Measurements from ENCODE around the gene RAB27B.

DNA sequence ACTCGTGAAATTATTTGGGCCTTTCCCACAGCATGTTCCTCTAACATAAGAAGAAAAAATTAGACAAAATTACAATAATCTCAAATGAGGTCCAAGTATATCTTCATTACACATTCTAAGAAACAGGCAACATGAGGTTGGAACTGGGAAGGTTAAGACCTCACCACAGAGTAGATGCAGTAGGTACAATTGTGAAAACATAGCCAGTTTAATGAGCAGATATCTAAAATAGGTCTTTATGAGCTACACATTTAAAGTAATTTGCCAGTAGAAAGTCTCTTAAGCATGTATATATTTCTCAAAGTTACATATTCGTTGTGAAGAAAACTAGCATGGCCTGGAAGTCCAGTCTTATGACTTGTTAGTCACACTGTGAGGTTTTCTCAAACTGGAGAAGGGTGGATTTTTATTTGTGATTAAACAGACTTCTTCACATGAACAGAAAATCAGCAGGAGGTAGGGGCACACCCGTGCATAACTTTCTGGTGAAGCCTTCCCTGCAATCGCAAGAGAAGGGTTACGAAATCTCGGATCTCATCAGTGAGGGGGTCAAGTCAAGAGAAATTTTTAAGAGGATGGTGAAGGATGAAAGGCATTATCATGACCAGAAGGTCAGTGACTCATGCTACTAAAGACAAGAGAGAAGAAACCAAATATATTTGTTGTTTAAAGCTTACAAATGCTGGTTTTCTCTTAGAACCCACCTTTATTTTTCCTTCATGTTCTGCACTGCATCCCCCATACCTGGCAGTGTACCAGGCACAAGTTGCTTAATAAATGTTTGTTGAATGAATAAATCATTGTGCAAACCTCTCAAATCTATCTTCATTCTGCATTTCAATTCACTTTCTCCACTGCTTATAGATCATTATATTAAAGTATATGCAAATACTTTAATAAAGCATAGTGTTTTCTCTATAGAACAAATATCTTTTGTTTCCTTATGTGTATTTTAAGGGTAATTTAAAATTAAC is 5.1 kb upstream of the RAB27B start:
- TF ChIP-seq, protein P1, sequence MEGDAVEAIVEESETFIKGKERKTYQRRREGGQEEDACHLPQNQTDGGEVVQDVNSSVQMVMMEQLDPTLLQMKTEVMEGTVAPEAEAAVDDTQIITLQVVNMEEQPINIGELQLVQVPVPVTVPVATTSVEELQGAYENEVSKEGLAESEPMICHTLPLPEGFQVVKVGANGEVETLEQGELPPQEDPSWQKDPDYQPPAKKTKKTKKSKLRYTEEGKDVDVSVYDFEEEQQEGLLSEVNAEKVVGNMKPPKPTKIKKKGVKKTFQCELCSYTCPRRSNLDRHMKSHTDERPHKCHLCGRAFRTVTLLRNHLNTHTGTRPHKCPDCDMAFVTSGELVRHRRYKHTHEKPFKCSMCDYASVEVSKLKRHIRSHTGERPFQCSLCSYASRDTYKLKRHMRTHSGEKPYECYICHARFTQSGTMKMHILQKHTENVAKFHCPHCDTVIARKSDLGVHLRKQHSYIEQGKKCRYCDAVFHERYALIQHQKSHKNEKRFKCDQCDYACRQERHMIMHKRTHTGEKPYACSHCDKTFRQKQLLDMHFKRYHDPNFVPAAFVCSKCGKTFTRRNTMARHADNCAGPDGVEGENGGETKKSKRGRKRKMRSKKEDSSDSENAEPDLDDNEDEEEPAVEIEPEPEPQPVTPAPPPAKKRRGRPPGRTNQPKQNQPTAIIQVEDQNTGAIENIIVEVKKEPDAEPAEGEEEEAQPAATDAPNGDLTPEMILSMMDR (IDR thresholded peaks at IDR 0.05) = no peak
- TF ChIP-seq EZH2 (IDR thresholded peaks at IDR 0.05) = no peak
